NT2/D1 (cell line): Measurements from ENCODE around the gene ARHGEF11.
"Not testable (repeated sequence)": the region's sequence is repeated elsewhere in the genome, so short reads cannot be mapped to it uniquely, and the experiment has no call there.

Source experiments
- YY1 ChIP-seq: IDR thresholded peaks from 2 replicates; pipeline ENCODE4 v1.6.1; 2011; ENCODE audit not compliant: insufficient read length, insufficient read depth
- ZNF274 ChIP-seq: IDR thresholded peaks from 2 replicates; pipeline ENCODE4 v1.6.1; 2011; ENCODE audit warnings: mild to moderate bottlenecking, low read depth, low read length

GRCh38 chr1:157059241-157059640, 13.7 kb upstream of the ARHGEF11 start:
- not testable (repeated sequence) for TF ChIP-seq ZNF274, YY1
